ENCODE measurements around the gene DCLK2. TPM values are rescaled to one million over a fixed set of nuclear protein-coding genes. Genes with fewer than 3 reads are reported as not detected.

Gene DCLK2
- total and polyA plus RNA-seq, 2 of the 8 experiments (the other 6 are each of a cell fraction or from before 2014, with no cell fraction given) = 0.32 to 0.37 TPM

GRCh38 chr4:150116506-150116905 lies 38.3 kb downstream of the DCLK2 start:
- H3K4ac ChIP-seq (replicated peaks; ENCODE audit: insufficient read length, low read depth, low read length) = no peak overlapping the region

More at GRCh38 chr4:150116506-150116905, 38.3 kb downstream of the DCLK2 start:
- H2BK120ac ChIP-seq (replicated peaks; ENCODE audit: low read depth, low read length) = no peak overlapping the region
- H4K91ac ChIP-seq (replicated peaks; ENCODE audit: insufficient read length, low read length) = no peak overlapping the region
- 97% methylated on average over 2 of the region's 2 CpGs; no CpG with 5 or more reads in 1 of the 2 experiments for WGBS, 2 experiments (ENCODE audit: extremely low coverage in 1 of 2, insufficient coverage in 1 of 2, insufficient read length in 1 of 2, insufficient replicate concordance in 2 of 2, low coverage in 1 of 2, low lambda C conversion rate in 2 of 2, missing lambda C conversion rate in 1 of 2)
- H3K79me1 ChIP-seq (ENCODE audit: low read depth, low read length) = no peaks in the 10 kb centered on the region
- ChIA-PET CTCF (ENCODE audit: partially characterized antibody) (interaction anchor here (0.6 to 1.7 kb wide), 4 partner anchors 14 to 37 kb away, joined by 3 to 4 read pairs (median 4); no protein-coding TSS in a partner anchor), POLR2A (ENCODE audit: partially characterized antibody) (no interaction called here)
- no peaks in the 10 kb centered on the region for H3K23me2 ChIP-seq (ENCODE audit: low read depth, low read length)
- no peaks in the 10 kb centered on the region for H3K79me2 ChIP-seq (ENCODE audit: control insufficient read depth in 1 of 2, insufficient read depth in 2 of 2, low read length in 2 of 2)
- no peak overlapping the region for H4K5ac ChIP-seq (ENCODE audit: insufficient read length, low read depth, low read length)
- no peak overlapping the region for H2BK15ac ChIP-seq (ENCODE audit: low read length)
- H4K20me1 ChIP-seq (replicated peaks in 1 of 2; ENCODE audit: control insufficient read depth in 1 of 2, insufficient read depth in 2 of 2, low read length in 2 of 2) = no peaks in the 10 kb centered on the region
- no peak overlapping the region for H2BK5ac ChIP-seq (ENCODE audit: low read depth, low read length)
- H3K4me3 ChIP-seq (ENCODE audit: extremely low read depth in 1 of 4, insufficient read depth in 2 of 4, low read depth in 3 of 4, low read length in 4 of 4) = no peak overlapping the region
- H3K14ac ChIP-seq (ENCODE audit: insufficient read length) = no peak overlapping the region
- FAIRE-seq = no peak
- no peak overlapping the region for H2BK20ac ChIP-seq (ENCODE audit: low read length)
- H3K9ac ChIP-seq (replicated peaks in 1 of 4; ENCODE audit: extremely low read depth in 1 of 4, low read depth in 3 of 4, low read length in 3 of 4) = no peak overlapping the region
- H3K23ac ChIP-seq (ENCODE audit: insufficient read length) = no peak overlapping the region
- peak overlapping the region; percentile 28; the same call in 1 of the 2 replicates for H4K8ac ChIP-seq (ENCODE audit: extremely low read depth, insufficient read depth, low read length)
- no peak overlapping the region for H3K4me2 ChIP-seq (ENCODE audit: insufficient read depth in 1 of 2, low read depth in 2 of 2, low read length in 2 of 2)
- TF ChIP-seq SUZ12 (IDR thresholded peaks at IDR 0.05; ENCODE audit: low read length) (no peak), SRF (IDR thresholded peaks at IDR 0.05; ENCODE audit: low read depth, low read length) (no peak), SAP30 (IDR thresholded peaks at IDR 0.05; ENCODE audit: insufficient read depth, insufficient replicate concordance, low read length) (no peak), ATF2 (IDR thresholded peaks at IDR 0.05; ENCODE audit: low read length) (no peak), KDM4A (IDR thresholded peaks at IDR 0.05; ENCODE audit: low read depth, low read length, severe bottlenecking) (no peak), E2F6 (IDR thresholded peaks at IDR 0.05) (no peak)
- H3K9me3 ChIP-seq (ENCODE audit: insufficient read depth in 2 of 2, low read depth in 1 of 2, low read length in 1 of 2) = no peaks in the 10 kb centered on the region
- no peak overlapping the region for H2BK12ac ChIP-seq (ENCODE audit: low read depth, low read length)
- no peaks in the 10 kb centered on the region for H3K27me3 ChIP-seq (replicated peaks in 1 of 4; ENCODE audit: control insufficient read depth in 3 of 4, extremely low read depth in 1 of 4, insufficient read depth in 3 of 4, low read length in 3 of 4)
- no peak for DNase-seq (ENCODE audit: low read depth in 1 of 2, low spot score in 2 of 2)
- no peak overlapping the region for H3K18ac ChIP-seq (ENCODE audit: extremely low read depth, low read length)
- no peaks in the 10 kb centered on the region for H3K4me1 ChIP-seq (replicated peaks in 1 of 4; ENCODE audit: control insufficient read depth in 3 of 4, insufficient read depth in 4 of 4, low read length in 3 of 4)
- H2AFZ ChIP-seq (ENCODE audit: low read length) = no peak overlapping the region
- no peak overlapping the region for H3K27ac ChIP-seq (ENCODE audit: low read depth, low read length)
- H3K36me3 ChIP-seq (ENCODE audit: control insufficient read depth in 2 of 4, insufficient read depth in 4 of 4, low read length in 3 of 4) = no peaks in the 10 kb centered on the region
- no peak overlapping the region for H2AK5ac ChIP-seq (ENCODE audit: low read depth, low read length)
- no peak overlapping the region for H3K56ac ChIP-seq (replicated peaks; ENCODE audit: insufficient read length, low read depth, low read length)
